ENCODE measurements around the gene PWWP2B.
"Not testable (repeated sequence)": the region's sequence is repeated elsewhere in the genome, so short reads cannot be mapped to it uniquely, and the experiment has no call there.

The PWWP2B gene

GRCh38 chr10:132363921-132364593 is 32.9 kb upstream of the PWWP2B start:
- no peak for DNase-seq

GRCh38 chr10:132364594-132364970 is 32.4 kb upstream of the PWWP2B start:
- no peak for DNase-seq

GRCh38 chr10:132365102-132365501 is 31.9 kb upstream of the PWWP2B start:
- no peak for DNase-seq

- DNase-seq = no peak
These were observed 31.0 kb upstream of the PWWP2B start for GRCh38 chr10:132366006-132366405.

GRCh38 chr10:132366499-132366898 is 30.5 kb upstream of the PWWP2B start:
- DNase-seq = no peak

GRCh38 chr10:132368391-132368790 is 28.6 kb upstream of the PWWP2B start:
- no peak for DNase-seq

- DNase-seq = no peak
These were observed 27.9 kb upstream of the PWWP2B start for GRCh38 chr10:132368881-132369635.

GRCh38 chr10:132369636-132370185 is 27.3 kb upstream of the PWWP2B start:
- no peak for DNase-seq

GRCh38 chr10:132370426-132371340 is 26.3 kb upstream of the PWWP2B start:
- no peak for DNase-seq

- no peak for DNase-seq
These were observed 25.3 kb upstream of the PWWP2B start for GRCh38 chr10:132371641-132372081.

GRCh38 chr10:132372516-132373095 is 24.4 kb upstream of the PWWP2B start:
- DNase-seq = no peak

- DNase-seq = no peak
These were observed 23.6 kb upstream of the PWWP2B start for GRCh38 chr10:132373241-132373955.

- DNase-seq = no peak
These were observed 22.8 kb upstream of the PWWP2B start for GRCh38 chr10:132374176-132374575.

- no peak for DNase-seq
These were observed 22.4 kb upstream of the PWWP2B start for GRCh38 chr10:132374612-132375011.

- DNase-seq = no peak
These were observed 21.7 kb upstream of the PWWP2B start for GRCh38 chr10:132375116-132375794.

- no peak for DNase-seq
These were observed 21.2 kb upstream of the PWWP2B start for GRCh38 chr10:132375795-132376297.

- DNase-seq = no peak
These were observed 20.6 kb upstream of the PWWP2B start for GRCh38 chr10:132376394-132376851.

- no peak for DNase-seq
These were observed 19.7 kb upstream of the PWWP2B start for GRCh38 chr10:132377326-132377725.

- DNase-seq = not testable (repeated sequence)
These were observed 18.0 kb upstream of the PWWP2B start for GRCh38 chr10:132379026-132379425.

GRCh38 chr10:132380986-132381385 is 16.0 kb upstream of the PWWP2B start:
- DNase-seq = not testable (repeated sequence)

GRCh38 chr10:132381741-132382140 is 15.3 kb upstream of the PWWP2B start:
- DNase-seq = no peak
